K562 (cell line): ENCODE measurements around the gene EXOC3L1.
A peak's percentile ranks its signal among the peaks of the same experiment; 100 is the strongest.

Experiments
- CTCF ChIP-seq, 3 experiments: IDR thresholded peaks in 2 of 3; conservative IDR thresholded peaks in 1 of 3; 2 replicates each; pipeline ENCODE4 v1.5.1; 2011 to 2012; ENCODE audit warnings: low read length in 3 of 3, mild to moderate bottlenecking in 3 of 3, control low read depth in 2 of 3, improper control_type of control experiment in 1 of 3, inconsistent platforms in 1 of 3, low read depth in 1 of 3, mixed read lengths in 1 of 3, moderate library complexity in 1 of 3; ENCODE audit not compliant: insufficient read depth in 2 of 3
- POLR2A ChIP-seq: fragments of 450-650 bp; conservative IDR thresholded peaks from 2 replicates; pipeline ENCODE4 v1.6.1; 2016
- ZBTB7A ChIP-seq: IDR thresholded peaks from 2 replicates; pipeline ENCODE4 v1.6.1; 2011; ENCODE audit warnings: low read depth, mild to moderate bottlenecking, low read length, moderate library complexity, borderline replicate concordance; ENCODE audit not compliant: control insufficient read depth

GRCh38 chr16:67206129-67206837 is 16.3 kb upstream of the EXOC3L1 start:
- no peak for TF ChIP-seq ZBTB7A
- TF ChIP-seq CTCF (IDR thresholded peaks at IDR 0.05 in 2 of 3, conservative IDR thresholded peaks at IDR 0.05 in 1 of 3; ENCODE audit: insufficient read depth in 2 of 3, low read depth in 1 of 3, low read length in 3 of 3) = no peak
- peak; percentile 47 for TF ChIP-seq POLR2A
